HEK293 (cell line): Measurements from ENCODE around the gene CDC25C.

Source experiments
- GLIS1 ChIP-seq: fragments of 450-650 bp; formaldehyde crosslinking; IDR thresholded peaks from 2 replicates; pipeline ENCODE4 v1.5.1; 2016; ENCODE audit warnings: missing biosample characterization, missing genetic modification characterization
- HOXA7 ChIP-seq: sonication (generic); formaldehyde crosslinking; IDR thresholded peaks from 2 replicates; pipeline ENCODE4 v1.8.1; 2022; ENCODE audit warnings: missing genetic modification reagents, borderline replicate concordance
- KLF17 ChIP-seq: fragments of 450-650 bp; formaldehyde crosslinking; IDR thresholded peaks from 2 replicates; pipeline ENCODE4 v1.5.1; 2016; ENCODE audit warnings: missing biosample characterization, missing genetic modification characterization
- REST ChIP-seq: fragments of 450-650 bp; formaldehyde crosslinking; IDR thresholded peaks from 2 replicates; pipeline ENCODE4 v1.5.1; 2016; ENCODE audit warnings: missing biosample characterization, missing genetic modification characterization
- SETDB1 ChIP-seq: IDR thresholded peaks from one replicate; pipeline ENCODE4 v1.6.1; 2017; ENCODE audit warnings: mild to moderate bottlenecking, low read length, moderate library complexity, mixed read lengths; ENCODE audit not compliant: insufficient read length
- SP7 ChIP-seq: fragments of 450-650 bp; formaldehyde crosslinking; IDR thresholded peaks from 2 replicates; pipeline ENCODE4 v1.5.1; 2016; ENCODE audit warnings: missing biosample characterization, missing genetic modification characterization
- WT1 ChIP-seq: fragments of 450-650 bp; formaldehyde crosslinking; IDR thresholded peaks from 2 replicates; pipeline ENCODE4 v1.5.1; 2016; ENCODE audit warnings: missing biosample characterization, missing genetic modification characterization
- ZBTB17 ChIP-seq: fragments of 450-650 bp; formaldehyde crosslinking; IDR thresholded peaks from 2 replicates; pipeline ENCODE4 v1.5.1; 2016; ENCODE audit warnings: missing biosample characterization, missing genetic modification characterization
- ZNF2 ChIP-seq: fragments of 450-650 bp; formaldehyde crosslinking; IDR thresholded peaks from 2 replicates; pipeline ENCODE4 v1.5.1; 2016; ENCODE audit warnings: missing biosample characterization, missing genetic modification characterization
- ZNF24 ChIP-seq: fragments of 450-650 bp; formaldehyde crosslinking; IDR thresholded peaks from 2 replicates; pipeline ENCODE4 v1.5.1; 2016; ENCODE audit warnings: missing biosample characterization, missing genetic modification characterization
- ZNF280C ChIP-seq: fragments of 450-650 bp; formaldehyde crosslinking; IDR thresholded peaks from 2 replicates; pipeline ENCODE4 v1.5.1; 2016; ENCODE audit warnings: missing biosample characterization, missing genetic modification characterization
- ZNF302 ChIP-seq: fragments of 450-650 bp; formaldehyde crosslinking; IDR thresholded peaks from 2 replicates; pipeline ENCODE4 v1.5.1; 2016; ENCODE audit warnings: missing biosample characterization, missing genetic modification characterization, low read depth
- ZNF324 ChIP-seq: fragments of 450-650 bp; formaldehyde crosslinking; IDR thresholded peaks from 2 replicates; pipeline ENCODE4 v1.5.1; 2016; ENCODE audit warnings: missing biosample characterization, missing genetic modification characterization
- ZNF335 ChIP-seq: fragments of 450-650 bp; formaldehyde crosslinking; conservative IDR thresholded peaks from 2 replicates; pipeline ENCODE4 v1.5.1; 2016; ENCODE audit warnings: missing biosample characterization, missing genetic modification characterization
- ZNF341 ChIP-seq: fragments of 450-650 bp; formaldehyde crosslinking; IDR thresholded peaks from 2 replicates; pipeline ENCODE4; 2016; ENCODE audit warnings: low read depth, missing biosample characterization, missing genetic modification characterization
- ZNF366 ChIP-seq: fragments of 450-650 bp; formaldehyde crosslinking; conservative IDR thresholded peaks from 2 replicates; pipeline ENCODE4 v1.5.1; 2016; ENCODE audit warnings: missing biosample characterization, missing genetic modification characterization
- ZNF394 ChIP-seq: fragments of 450-650 bp; formaldehyde crosslinking; IDR thresholded peaks from 2 replicates; pipeline ENCODE4 v1.5.1; 2016; ENCODE audit warnings: missing biosample characterization, missing genetic modification characterization, mild to moderate bottlenecking, moderate library complexity, borderline replicate concordance
- ZNF449 ChIP-seq: fragments of 450-650 bp; formaldehyde crosslinking; IDR thresholded peaks from 2 replicates; pipeline ENCODE4 v1.5.1; 2017; ENCODE audit warnings: missing biosample characterization, mild to moderate bottlenecking, missing genetic modification characterization, moderate library complexity
- ZNF558 ChIP-seq: fragments of 450-650 bp; formaldehyde crosslinking; IDR thresholded peaks from 2 replicates; pipeline ENCODE4 v1.5.1; 2016; ENCODE audit warnings: missing biosample characterization, missing genetic modification characterization
- ZNF623 ChIP-seq: fragments of 450-650 bp; formaldehyde crosslinking; IDR thresholded peaks from 2 replicates; pipeline ENCODE4 v1.5.1; 2016; ENCODE audit warnings: missing biosample characterization, missing genetic modification characterization
- ZNF660 ChIP-seq: fragments of 450-650 bp; IDR thresholded peaks from 2 replicates; pipeline ENCODE4 v1.5.1; 2018; ENCODE audit warnings: missing biosample characterization, mild to moderate bottlenecking, missing genetic modification characterization
- ZNF692 ChIP-seq: fragments of 450-650 bp; formaldehyde crosslinking; IDR thresholded peaks from 2 replicates; pipeline ENCODE4 v1.5.1; 2016; ENCODE audit warnings: missing biosample characterization, missing genetic modification characterization
- ZNF776 ChIP-seq: fragments of 450-650 bp; formaldehyde crosslinking; IDR thresholded peaks from 2 replicates; pipeline ENCODE4 v1.5.0; 2017; ENCODE audit warnings: missing biosample characterization, missing genetic modification characterization, borderline replicate concordance
- ZNF777 ChIP-seq: fragments of 450-650 bp; formaldehyde crosslinking; IDR thresholded peaks from 2 replicates; pipeline ENCODE4 v1.5.1; 2017; ENCODE audit warnings: missing biosample characterization, missing genetic modification characterization, borderline replicate concordance
- ZNF830 ChIP-seq: fragments of 450-650 bp; IDR thresholded peaks from 2 replicates; pipeline ENCODE4 v1.5.0; 2018; ENCODE audit warnings: missing biosample characterization, missing genetic modification characterization, low read depth, mild to moderate bottlenecking, moderate library complexity
- ZXDB ChIP-seq: fragments of 450-650 bp; formaldehyde crosslinking; IDR thresholded peaks from 2 replicates; pipeline ENCODE4 v1.5.1; 2016; ENCODE audit warnings: missing biosample characterization, missing genetic modification characterization

Gene CDC25C

GRCh38 chr5:138331449-138332368, at the start of gene CDC25C (continued):
- 0 out of 2 replicates have a peak, but pooled peaks have one; percentile 19 for TF ChIP-seq REST (tag by site-specific recombination)
- no peak for TF ChIP-seq ZNF558
- 0 out of 2 replicates have a peak, but pooled peaks have one; percentile 54 for TF ChIP-seq ZNF692 (tag by site-specific recombination)
- TF ChIP-seq ZNF660 (tag by site-specific recombination), result no peak
- TF ChIP-seq ZNF394 (tag by site-specific recombination), result peak; percentile 53; the same call in 1 of the 2 replicates
- TF ChIP-seq SP7 (tag by site-specific recombination), result peak; percentile 71
- peak; percentile 71 for TF ChIP-seq ZNF341 (tag by site-specific recombination)
- no peak for TF ChIP-seq ZNF830 (tag by site-specific recombination)
- peak; percentile 59 for TF ChIP-seq ZNF335 (tag by site-specific recombination)
- TF ChIP-seq SETDB1, result no peak
- TF ChIP-seq ZNF777 (tag by site-specific recombination), result peak; percentile 60; the same call in 1 of the 2 replicates
- TF ChIP-seq ZNF623, result no peak
- no peak for TF ChIP-seq ZNF280C (tag by site-specific recombination)
- no peak for TF ChIP-seq ZNF302 (tag by site-specific recombination)
- peak; percentile 93 for TF ChIP-seq KLF17
- peak; percentile 53 for TF ChIP-seq ZNF366 (tag by site-specific recombination)
- peak; percentile 87 for TF ChIP-seq ZNF2 (tag by site-specific recombination)
- no peak for TF ChIP-seq HOXA7 (CRISPR knock-in tag)
- TF ChIP-seq ZNF776 (tag by site-specific recombination), result no peak
- TF ChIP-seq ZNF449, result no peak
- peak; percentile 69; the same call in 1 of the 2 replicates for TF ChIP-seq ZNF24 (tag by site-specific recombination)
- 0 out of 2 replicates have a peak, but pooled peaks have one; percentile 20 for TF ChIP-seq WT1 (tag by site-specific recombination)
- TF ChIP-seq ZNF324 (tag by site-specific recombination), result no peak
- peak; percentile 41 for TF ChIP-seq ZXDB (tag by site-specific recombination)
- TF ChIP-seq ZBTB17 (tag by site-specific recombination), result peak; percentile 98
- 0 out of 2 replicates have a peak, but pooled peaks have one; percentile 4 for TF ChIP-seq GLIS1
